Activated CD4-positive, alpha-beta T cell treated with anti-CD3 and anti-CD28 coated beads for 1 hour (primary cell): ENCODE data around the gene TFPI.

ENCODE experiments used
- DNase-seq: peaks from one replicate; pipeline ENCODE4 v3.0.0-alpha.2; 2020

TFPI gene

DNA sequence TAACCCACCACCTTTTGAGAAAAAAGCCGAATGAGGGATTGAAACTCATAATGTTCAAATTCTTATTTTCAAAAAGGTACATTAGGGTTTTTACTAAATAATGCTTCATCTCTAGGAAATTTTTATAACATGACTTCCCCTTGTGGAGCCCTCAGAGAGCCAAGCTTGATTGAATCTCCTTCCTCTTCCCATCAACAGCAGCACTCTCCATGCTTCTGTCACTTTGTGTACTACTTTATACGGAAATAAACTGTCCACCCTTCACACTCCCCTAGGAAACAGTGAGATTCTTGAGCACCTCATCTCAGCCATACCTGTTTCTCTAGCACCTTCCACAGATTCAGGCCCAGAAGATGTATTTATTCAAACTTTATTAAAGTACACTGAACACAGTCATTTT is 51.8 kb downstream of the TFPI start:
- no peak for DNase-seq

DNA sequence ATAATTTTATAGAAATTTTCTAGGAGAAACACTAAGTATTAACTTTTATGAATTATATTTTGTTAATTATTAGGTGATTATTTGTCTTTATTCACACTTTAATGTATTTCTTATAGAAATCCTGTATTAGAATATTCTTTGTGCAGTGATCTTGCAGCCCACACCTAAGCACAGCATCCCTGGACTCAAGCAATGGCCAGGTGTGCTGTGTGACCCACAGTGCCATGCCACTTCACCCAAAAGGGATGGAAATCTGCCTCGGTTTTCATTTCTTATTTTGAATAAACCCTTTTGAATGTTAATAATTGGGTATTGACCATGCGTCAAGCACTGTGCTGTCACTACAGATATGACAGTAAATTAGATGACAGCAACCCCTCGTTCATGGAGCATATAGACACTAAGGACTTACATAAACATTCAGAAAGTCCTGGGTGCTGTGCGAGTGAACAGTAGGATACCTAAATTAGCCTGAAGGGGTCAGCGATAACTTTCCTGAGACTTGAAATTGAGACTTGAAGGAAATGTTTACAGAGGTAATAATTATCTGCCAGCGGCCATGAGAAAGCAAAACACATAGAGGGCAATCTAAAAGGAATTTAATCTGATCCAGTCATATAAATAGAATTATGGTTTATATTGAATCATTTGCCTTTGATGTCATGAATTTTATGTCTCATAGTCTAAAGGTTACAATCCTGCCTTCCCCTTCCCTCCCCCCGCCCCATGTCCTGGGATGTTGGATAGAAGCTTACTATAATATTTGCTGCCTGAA is 53.5 kb downstream of the TFPI start:
- no peak for DNase-seq

DNA sequence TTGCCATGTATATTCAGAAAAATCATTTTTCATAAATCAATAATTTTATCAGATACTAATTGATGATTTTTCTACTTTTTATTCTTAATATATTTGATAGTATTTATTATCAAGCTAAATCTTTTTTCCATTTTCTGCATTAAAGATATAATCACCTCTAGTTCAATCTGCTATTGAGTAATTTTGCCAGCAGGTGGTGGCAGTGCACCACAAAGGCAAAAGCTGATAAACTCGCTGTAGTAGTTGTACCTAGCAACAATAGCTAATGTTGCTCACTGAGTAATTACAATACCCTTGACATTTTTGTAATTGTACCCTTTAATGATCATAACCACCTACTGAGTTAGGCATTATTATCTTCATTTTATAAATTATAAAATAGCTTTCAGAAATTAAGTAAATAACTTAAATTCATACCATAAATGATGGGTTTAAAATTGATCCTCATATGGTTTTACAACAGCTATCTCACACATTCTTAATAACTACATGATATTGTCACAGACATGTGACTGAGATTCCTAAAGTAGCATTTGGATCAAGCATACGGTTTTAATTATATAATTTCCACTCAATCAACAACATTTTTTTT is 54.2 kb downstream of the TFPI start:
- no peak for DNase-seq

- no peak for DNase-seq
These were observed 56.3 kb downstream of the TFPI start for GRCh38 chr2:187497858-187498463.

DNA sequence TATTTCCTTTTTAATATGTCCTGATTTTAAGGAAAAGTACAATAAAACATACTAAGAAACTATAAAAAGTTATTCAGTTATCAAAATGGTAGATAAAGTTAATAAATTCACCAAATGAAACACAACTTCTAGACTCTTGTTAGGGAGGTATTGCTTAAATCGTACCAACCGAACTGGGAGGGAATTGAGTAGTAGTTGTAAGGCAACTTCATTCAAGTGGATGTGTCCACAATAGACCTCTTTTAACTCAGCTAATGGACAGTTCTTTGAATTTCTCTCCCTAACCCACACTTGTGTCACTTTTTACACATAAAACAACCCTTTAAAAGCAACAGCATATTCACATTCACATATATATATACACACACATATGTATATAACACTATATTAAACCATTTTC is 57.1 kb downstream of the TFPI start:
- DNase-seq: no peak

DNA sequence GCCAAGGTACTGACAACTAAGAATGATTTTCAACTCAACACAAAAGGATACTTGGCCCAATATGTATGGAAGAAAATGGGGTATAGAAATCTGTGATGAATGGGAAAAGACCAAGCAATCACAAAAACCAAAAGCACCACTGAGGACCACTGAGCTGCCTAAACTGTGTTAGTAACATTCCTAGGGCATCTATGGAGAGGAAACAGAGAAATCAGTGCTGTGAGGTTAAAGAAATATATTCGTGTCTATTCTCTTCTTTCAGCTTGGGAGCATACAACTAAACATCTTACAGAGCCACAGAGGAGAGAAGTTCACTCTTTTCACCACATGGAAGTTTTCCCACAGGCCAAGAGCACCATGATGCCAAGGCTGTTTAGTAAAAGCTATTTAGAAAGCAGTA is 58.9 kb downstream of the TFPI start:
- DNase-seq: no peak

GRCh38 chr2:187493877-187494568 is 60.2 kb downstream of the TFPI start:
- DNase-seq: no peak

GRCh38 chr2:187493180-187493579 is 61.1 kb downstream of the TFPI start:
- no peak for DNase-seq

- no peak for DNase-seq
These were observed 68.0 kb downstream of the TFPI start for GRCh38 chr2:187486241-187486640.

- DNase-seq: no peak
These were observed 68.7 kb downstream of the TFPI start for GRCh38 chr2:187485523-187485922.

DNA sequence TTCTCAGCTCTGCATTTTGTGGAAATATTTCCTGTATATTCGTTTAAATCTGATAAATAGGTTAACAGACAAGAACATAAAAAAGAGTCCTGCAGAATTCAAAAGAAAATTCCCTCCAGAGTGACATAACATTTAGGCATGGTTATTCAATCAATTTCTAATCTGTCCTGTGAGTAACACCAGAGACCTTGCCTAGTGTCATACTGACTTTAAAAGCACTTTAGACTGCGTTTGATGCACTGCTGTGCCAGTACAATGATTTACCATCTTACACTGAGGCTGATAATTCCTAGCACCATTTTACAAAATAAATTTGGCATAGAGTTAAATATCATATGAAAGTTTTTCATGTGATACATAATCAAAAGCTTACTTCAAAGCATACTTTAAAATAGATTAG is 70.7 kb downstream of the TFPI start:
- DNase-seq: no peak

- no peak for DNase-seq
These were observed 71.4 kb downstream of the TFPI start for GRCh38 chr2:187482796-187483195.

DNA sequence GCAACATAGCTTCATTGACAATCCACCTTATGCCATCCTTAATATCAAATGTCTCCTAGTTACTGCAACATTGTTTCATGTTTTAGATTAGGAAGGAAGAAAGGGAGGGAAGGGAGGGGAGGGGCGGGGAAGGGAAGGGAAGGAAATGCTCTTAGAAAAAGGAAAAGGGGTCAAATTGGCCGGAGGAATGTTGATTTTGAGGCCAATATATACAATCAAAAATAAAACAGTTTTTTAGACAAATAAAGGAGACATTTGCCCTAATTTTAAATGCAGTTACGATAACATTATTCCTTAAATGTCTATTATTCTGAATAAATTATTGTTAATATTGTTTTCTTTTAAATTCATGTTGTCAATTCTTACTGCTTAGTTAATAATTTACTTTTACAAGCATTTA is 72.7 kb downstream of the TFPI start:
- DNase-seq: no peak

GRCh38 chr2:187478719-187479118 is 75.5 kb downstream of the TFPI start:
- DNase-seq: no peak

GRCh38 chr2:187477051-187477450 is 77.2 kb downstream of the TFPI start:
- no peak for DNase-seq

DNA sequence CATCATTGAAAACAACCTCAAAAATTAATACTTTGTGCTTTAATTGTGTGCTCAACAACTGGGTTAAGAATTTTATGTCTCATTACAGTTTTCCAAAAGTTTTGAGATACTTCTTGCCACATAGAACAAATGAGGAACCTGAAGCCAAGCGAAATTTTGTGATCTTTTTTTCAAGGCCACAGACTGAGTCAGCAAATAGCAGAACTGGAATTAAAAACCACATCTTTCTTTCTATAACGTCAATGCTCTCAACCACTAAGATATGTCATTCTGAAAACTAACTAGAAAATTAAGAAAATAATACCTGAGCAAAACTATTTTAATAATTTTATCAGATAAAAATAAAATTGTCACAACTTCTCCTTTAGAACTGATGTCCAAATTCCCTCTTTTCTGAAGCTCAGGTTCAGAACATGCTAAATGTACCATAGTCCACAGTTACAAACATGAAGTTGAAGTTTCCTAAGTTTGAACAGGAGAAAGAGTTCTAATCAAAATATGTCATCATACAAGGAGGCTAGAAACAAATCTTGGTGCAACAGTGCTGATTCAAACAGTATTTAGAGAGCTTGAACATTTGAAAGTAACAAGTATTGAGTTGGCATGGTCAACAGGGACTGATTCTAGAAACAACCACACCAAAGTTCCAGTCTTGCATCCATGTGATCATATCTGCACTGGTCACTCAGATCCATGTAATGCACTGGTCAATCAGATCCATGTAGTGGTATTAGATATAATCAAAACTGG is 78.6 kb downstream of the TFPI start:
- DNase-seq: no peak

DNA sequence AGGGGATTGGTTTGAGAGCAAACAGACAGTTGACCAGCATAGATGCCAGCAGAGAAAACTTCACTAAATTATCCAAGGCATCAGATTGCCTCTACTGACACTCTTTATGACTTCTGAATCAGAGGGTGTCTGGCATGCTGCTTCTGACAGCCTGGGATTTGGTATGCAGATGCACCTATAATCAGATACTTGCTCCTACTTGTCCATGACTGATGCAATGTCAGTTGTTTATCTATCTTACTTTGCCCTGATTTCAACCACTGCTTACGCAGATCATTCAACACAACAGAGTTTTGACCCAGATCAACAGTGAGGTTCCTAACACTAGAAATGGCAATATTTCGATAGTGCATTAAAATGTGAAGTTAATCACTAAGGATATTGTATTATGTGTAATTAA is 83.5 kb downstream of the TFPI start:
- DNase-seq: no peak

- DNase-seq: no peak
These were observed 84.7 kb downstream of the TFPI start for GRCh38 chr2:187469538-187469937.

DNA sequence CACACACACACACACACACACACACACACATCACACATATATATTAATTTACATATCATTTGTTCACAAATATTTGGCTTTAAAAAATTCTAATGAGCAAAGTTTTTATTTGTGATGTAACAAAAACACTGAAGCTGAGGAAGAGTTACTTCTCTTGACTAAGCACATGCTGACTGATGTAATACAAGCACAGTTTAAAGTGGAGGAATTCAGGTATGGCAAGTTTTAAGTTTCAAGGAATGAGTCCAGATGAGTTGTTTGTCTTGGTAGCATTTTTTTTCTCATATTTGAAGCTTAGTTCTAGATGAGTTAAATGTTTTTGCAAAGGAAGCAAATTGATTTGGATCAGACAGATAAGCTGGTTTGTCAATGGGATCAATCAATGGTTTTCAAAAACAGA is 86.0 kb downstream of the TFPI start:
- DNase-seq: no peak

DNA sequence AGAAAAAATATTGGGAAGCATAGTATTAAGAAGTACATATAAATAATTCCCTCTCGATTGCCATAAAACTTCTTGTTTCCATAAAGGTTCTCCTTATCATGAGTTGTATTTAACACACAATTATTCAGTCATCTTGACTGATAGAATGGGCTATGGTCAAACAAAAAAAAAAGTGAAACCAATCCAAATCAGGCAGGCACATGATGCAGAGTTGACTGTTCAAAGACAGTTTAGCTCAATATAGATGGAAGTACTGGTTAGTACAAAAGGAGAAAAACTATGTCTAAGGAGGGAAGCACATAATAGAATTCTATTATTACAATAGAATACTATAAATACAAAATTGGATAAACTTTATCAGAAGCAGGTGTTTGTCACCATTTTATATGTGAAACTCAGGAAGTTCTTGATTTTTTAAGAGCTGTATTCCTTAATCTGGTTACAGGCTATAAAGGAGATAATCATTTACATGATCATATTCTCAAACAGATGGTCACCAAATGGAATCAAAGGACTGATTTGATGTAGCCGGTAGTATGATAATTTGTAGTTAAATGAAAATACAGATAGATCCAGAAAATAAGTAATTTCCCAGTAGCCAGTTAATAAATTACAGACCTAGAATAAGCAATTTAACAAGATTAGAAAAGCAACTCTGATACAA is 88.0 kb downstream of the TFPI start:
- DNase-seq: no peak

DNA sequence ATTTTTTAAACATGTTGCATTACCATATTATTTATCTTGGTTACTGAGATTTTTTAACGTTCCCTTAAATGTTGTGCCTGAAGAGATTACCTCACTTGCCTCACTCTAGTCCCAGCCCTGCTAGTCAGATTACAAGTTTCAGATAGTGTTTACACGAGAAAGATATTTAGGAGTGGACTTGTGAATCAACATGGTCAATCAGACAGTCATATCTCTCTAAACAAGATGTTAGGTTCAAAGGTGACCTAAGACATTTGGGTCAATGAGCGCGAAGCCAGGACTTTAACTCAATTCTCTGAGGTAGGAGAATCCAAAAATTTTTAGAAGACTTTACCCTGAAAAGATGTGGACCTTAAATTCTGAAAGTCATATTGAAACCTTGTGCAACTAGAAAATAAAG is 91.4 kb downstream of the TFPI start:
- DNase-seq: no peak
